H9 (cell line): Measurements from ENCODE around the gene PCBP4. TPM values are rescaled to one million over a fixed set of nuclear protein-coding genes. Genes with fewer than 3 reads are reported as not detected.

Experiments used
- DNase-seq: peaks from one replicate; pipeline ENCODE4 v3.0.0-alpha.2; 2017
- H2AFZ ChIP-seq: one replicate; pipeline ENCODE4 v1.6.1; 2013; ENCODE audit warnings: mild to moderate bottlenecking, low read length, control low read depth, moderate library complexity
- H2AK5ac ChIP-seq: 2 replicates; pipeline ENCODE4 v1.6.1; 2013; ENCODE audit warnings: low read length, control low read depth, mixed read lengths; ENCODE audit not compliant: insufficient read length
- H2BK120ac ChIP-seq: one replicate; pipeline ENCODE4 v1.6.1; 2013; ENCODE audit warnings: low read depth, mild to moderate bottlenecking, low read length, control low read depth, inconsistent platforms; ENCODE audit not compliant: poor library complexity, severe bottlenecking
- H2BK12ac ChIP-seq: 2 replicates; pipeline ENCODE4 v1.6.1; 2013; ENCODE audit warnings: low read length, control low read depth, mixed read lengths, low read depth; ENCODE audit not compliant: insufficient read length
- H2BK15ac ChIP-seq: 2 replicates; pipeline ENCODE4 v1.6.1; 2013; ENCODE audit warnings: low read depth, low read length, control low read depth
- H2BK20ac ChIP-seq: one replicate; pipeline ENCODE4 v1.6.1; 2013; ENCODE audit warnings: low read depth, mild to moderate bottlenecking, low read length, control low read depth, inconsistent platforms; ENCODE audit not compliant: poor library complexity, severe bottlenecking
- H2BK5ac ChIP-seq: 2 replicates; pipeline ENCODE4 v1.6.1; 2013; ENCODE audit warnings: low read length, control low read depth, mixed read lengths; ENCODE audit not compliant: insufficient read length
- H3K14ac ChIP-seq: 2 replicates; pipeline ENCODE4 v1.6.1; 2013; ENCODE audit warnings: low read length, control low read depth; ENCODE audit not compliant: insufficient read depth
- H3K18ac ChIP-seq: 2 replicates; pipeline ENCODE4 v1.6.1; 2013; ENCODE audit warnings: low read depth, mild to moderate bottlenecking, mixed read lengths, low read length, control low read depth; ENCODE audit not compliant: insufficient read length
- H3K23ac ChIP-seq: 2 replicates; pipeline ENCODE4 v1.6.1; 2013; ENCODE audit warnings: low read length, control low read depth, mixed read lengths, low read depth; ENCODE audit not compliant: insufficient read length
- H3K23me2 ChIP-seq: 2 replicates; pipeline ENCODE4 v1.6.1; 2013; ENCODE audit warnings: low read depth, mild to moderate bottlenecking, mixed read lengths, low read length, control low read depth; ENCODE audit not compliant: insufficient read length, poor library complexity, severe bottlenecking
- H3K27ac ChIP-seq: 2 replicates; pipeline ENCODE4 v1.5.1; 2013; ENCODE audit warnings: low read length, control low read depth, mixed read lengths, low read depth; ENCODE audit not compliant: insufficient read length
- H3K27me3 ChIP-seq: 2 replicates; pipeline ENCODE4 v1.6.1; 2013; ENCODE audit warnings: low read length, control low read depth, inconsistent platforms; ENCODE audit not compliant: insufficient read depth
- H3K4ac ChIP-seq: 2 replicates; pipeline ENCODE4 v1.6.1; 2013; ENCODE audit warnings: low read depth, mild to moderate bottlenecking, control low read depth, inconsistent platforms, low read length, moderate library complexity
- H3K4me1 ChIP-seq: 2 replicates; pipeline ENCODE4 v1.6.1; 2013; ENCODE audit warnings: low read length, control low read depth, inconsistent platforms; ENCODE audit not compliant: insufficient read depth
- H3K4me2 ChIP-seq: 2 replicates; pipeline ENCODE4 v1.6.1; 2013; ENCODE audit warnings: low read length, control low read depth, mixed read lengths; ENCODE audit not compliant: insufficient read length, insufficient read depth
- H3K56ac ChIP-seq: 2 replicates; pipeline ENCODE4 v1.6.1; 2013; ENCODE audit warnings: low read depth, mild to moderate bottlenecking, mixed read lengths, low read length, control low read depth; ENCODE audit not compliant: insufficient read length
- H3K79me1 ChIP-seq: 2 replicates; pipeline ENCODE4 v1.6.1; 2013; ENCODE audit warnings: low read depth, mild to moderate bottlenecking, moderate library complexity, low read length, control low read depth, inconsistent platforms; ENCODE audit not compliant: insufficient read depth, poor library complexity, severe bottlenecking
- H3K79me2 ChIP-seq: 2 replicates; pipeline ENCODE4 v1.6.1; 2013; ENCODE audit warnings: low read length, control low read depth, inconsistent platforms; ENCODE audit not compliant: insufficient read depth
- H3K9ac ChIP-seq: 2 replicates; pipeline ENCODE4 v1.6.1; 2013; ENCODE audit warnings: low read length, control low read depth, mixed read lengths; ENCODE audit not compliant: insufficient read length; ENCODE audit errors: extremely low read depth
- H3K9me3 ChIP-seq: one replicate; pipeline ENCODE4 v1.6.1; 2013; ENCODE audit warnings: low read depth, low read length, inconsistent platforms; ENCODE audit not compliant: control insufficient read depth
- H3T11ph ChIP-seq: one replicate; pipeline ENCODE4 v1.6.1; 2013; ENCODE audit warnings: mild to moderate bottlenecking, low read length, control low read depth, inconsistent platforms
- H4K20me1 ChIP-seq: one replicate; pipeline ENCODE4 v1.6.1; 2013; ENCODE audit not compliant: control insufficient read depth, insufficient read length, insufficient read depth
- H4K5ac ChIP-seq: 2 replicates; pipeline ENCODE4 v1.6.1; 2013; ENCODE audit warnings: low read depth, mild to moderate bottlenecking, mixed read lengths, low read length, control low read depth; ENCODE audit not compliant: insufficient read length
- H4K8ac ChIP-seq: replicated peaks from 2 replicates; pipeline ENCODE4 v1.6.1; 2013; ENCODE audit warnings: low read length, control low read depth, mixed read lengths, low read depth; ENCODE audit not compliant: insufficient read length
- H4K91ac ChIP-seq: 2 replicates; pipeline ENCODE4 v1.6.1; 2013; ENCODE audit warnings: low read depth, mild to moderate bottlenecking, moderate library complexity, mixed read lengths, low read length, control low read depth; ENCODE audit not compliant: insufficient read length
- H3K27ac Mint-ChIP-seq, 3 experiments: 2 replicates in 2 of 3; 3 replicates in 1 of 3; pipeline ENCODE4 v1.8.0; 2020 to 2021; ENCODE audit warnings: mixed read lengths in 3 of 3, mild to moderate bottlenecking in 1 of 3, moderate library complexity in 1 of 3
- H3K27me3 Mint-ChIP-seq: 2 replicates; pipeline ENCODE4 v1.8.0; 2021; ENCODE audit warnings: low read depth, mild to moderate bottlenecking, moderate library complexity, mixed read lengths
- H3K36me3 Mint-ChIP-seq, 3 experiments: 2 replicates in 2 of 3; 3 replicates in 1 of 3; pipeline ENCODE4 v1.8.0; 2020 to 2021; ENCODE audit warnings: low read depth in 3 of 3, mixed read lengths in 3 of 3; ENCODE audit not compliant: insufficient read depth in 1 of 3
- H3K4me1 Mint-ChIP-seq, 2 experiments: 2 replicates each; pipeline ENCODE4 v1.8.0; 2020; ENCODE audit warnings: mixed read lengths in 2 of 2
- H3K4me3 Mint-ChIP-seq, 2 experiments: 2 replicates in 1 of 2; 3 replicates in 1 of 2; pipeline ENCODE4 v1.8.0; 2020 to 2021; ENCODE audit warnings: mild to moderate bottlenecking in 2 of 2, mixed read lengths in 2 of 2, moderate library complexity in 1 of 2
- H3K9me3 Mint-ChIP-seq, 2 experiments: 2 replicates in 1 of 2; 3 replicates in 1 of 2; pipeline ENCODE4 v1.8.0; 2020; ENCODE audit warnings: mild to moderate bottlenecking in 2 of 2, mixed read lengths in 2 of 2, moderate library complexity in 1 of 2
- CTCF ChIP-seq: fragments of 200-600 bp; sonication (generic); conservative IDR thresholded peaks from 3 replicates; pipeline ENCODE4 v1.8.0; 2021; ENCODE audit warnings: antibody characterized with exemption, mild to moderate bottlenecking
- WGBS: extraction: QIAGEN DNeasy Blood & Tissue Kit; methylation state at CpG from one replicate; pipeline ENCODE4 v1.1.7; 2013; ENCODE audit warnings: missing lambda C conversion rate, low lambda C conversion rate, mixed read lengths; ENCODE audit not compliant: insufficient read length; ENCODE audit errors: extremely low coverage; 5-methylcytosine and 5-hydroxymethylcytosine counted together
- total RNA-seq: library from RNA; stranded (reverse); gene quantifications from 2 replicates; pipeline ENCODE4 v1.2.1, GENCODE V29; 2021

PCBP4 gene
- total RNA-seq, 1 experiment from 2014 or later = 24.6 TPM

DNA sequence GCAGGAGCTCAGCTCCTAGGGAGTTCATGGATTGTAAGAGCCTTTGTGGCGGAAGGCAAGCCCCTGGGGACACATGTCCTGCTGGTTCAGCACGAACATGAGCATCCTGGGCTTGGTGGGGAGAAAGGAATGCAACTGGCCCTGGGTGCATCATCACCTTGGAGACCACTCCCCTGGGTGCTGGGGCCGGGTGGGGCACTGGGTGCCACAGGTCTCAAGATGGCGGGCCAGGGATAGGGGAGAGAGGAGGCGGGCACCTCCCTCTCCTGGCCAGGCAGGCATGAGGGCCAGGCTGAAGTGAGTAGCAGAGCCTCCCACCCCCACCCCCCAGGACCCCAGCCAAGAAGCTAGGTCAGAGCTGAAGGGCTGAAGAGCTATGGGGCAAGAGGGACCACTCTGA lies 768 bp downstream of the PCBP4 start:
- Histone ChIP-seq H2BK120ac (no peak overlapping the region), H3T11ph (no peak overlapping the region), H3K23me2 (peaks cover 11% of the 10 kb centered on the region), H3K9ac (no peak overlapping the region), H4K8ac (no peak overlapping the region), H2BK20ac (no peak overlapping the region), H4K20me1 (no peaks in the 10 kb centered on the region), H3K4me1 (peaks cover 11% of the 10 kb centered on the region; the same call in 1 of the 2 replicates), H3K14ac (no peak overlapping the region; the same call in 1 of the 2 replicates), H2BK15ac (no peak overlapping the region), H3K9me3 (no peaks in the 10 kb centered on the region), H4K5ac (no peak overlapping the region), H2AFZ (no peak overlapping the region), H3K56ac (no peak overlapping the region), H3K27me3 (no peaks in the 10 kb centered on the region), H4K91ac (no peak overlapping the region), H3K4ac (no peak overlapping the region), H2AK5ac (no peak overlapping the region), H3K18ac (no peak overlapping the region), H3K4me2 (peak overlapping the region; percentile 67), H2BK5ac (no peak overlapping the region), H3K23ac (no peak overlapping the region), H3K79me1 (no peaks in the 10 kb centered on the region), H2BK12ac (no peak overlapping the region), H3K27ac (no peak overlapping the region), H3K79me2 (no peaks in the 10 kb centered on the region)
- no peak overlapping the region for H3K27ac Mint-ChIP-seq
- H3K36me3 Mint-ChIP-seq = peaks cover 0 to 5% (median 2%) of the 10 kb centered on the region in 3 experiments; a peak in 4 of 7 replicates
- DNase-seq = no peak
- H3K4me3 Mint-ChIP-seq = peak overlapping the region; percentile 59 to 86
- H3K9me3 Mint-ChIP-seq = no peaks in the 10 kb centered on the region
- peaks cover 51 to 79% of the 10 kb centered on the region in 2 experiments for H3K4me1 Mint-ChIP-seq
- WGBS = no CpG with 5 or more reads among the region's 5 CpGs
- peaks cover 40% of the 10 kb centered on the region for H3K27me3 Mint-ChIP-seq
- no peak for TF ChIP-seq CTCF
